HEK293 (cell line): ENCODE data around the gene CELF1.

Experiments
- BCL6B ChIP-seq: fragments of 450-650 bp; formaldehyde crosslinking; IDR thresholded peaks from 2 replicates; pipeline ENCODE4 v1.5.1; 2017; ENCODE audit warnings: missing biosample characterization, missing genetic modification characterization
- GLIS2 ChIP-seq: fragments of 450-650 bp; formaldehyde crosslinking; IDR thresholded peaks from 2 replicates; pipeline ENCODE4 v1.5.1; 2016; ENCODE audit warnings: missing biosample characterization, missing genetic modification characterization
- PRDM10 ChIP-seq: fragments of 450-650 bp; formaldehyde crosslinking; IDR thresholded peaks from 2 replicates; pipeline ENCODE4 v1.5.1; 2016; ENCODE audit warnings: missing biosample characterization, missing genetic modification characterization
- PRDM4 ChIP-seq: fragments of 450-650 bp; formaldehyde crosslinking; IDR thresholded peaks from 2 replicates; pipeline ENCODE4 v1.5.1; 2017; ENCODE audit warnings: missing biosample characterization, missing genetic modification characterization
- PRDM6 ChIP-seq: fragments of 450-650 bp; formaldehyde crosslinking; IDR thresholded peaks from 2 replicates; pipeline ENCODE4 v1.5.1; 2017; ENCODE audit warnings: missing biosample characterization, missing genetic modification characterization
- REST ChIP-seq: fragments of 450-650 bp; formaldehyde crosslinking; IDR thresholded peaks from 2 replicates; pipeline ENCODE4 v1.5.1; 2016; ENCODE audit warnings: missing biosample characterization, missing genetic modification characterization
- ZBTB21 ChIP-seq: fragments of 450-650 bp; formaldehyde crosslinking; IDR thresholded peaks from 2 replicates; pipeline ENCODE4 v1.5.1; 2017; ENCODE audit warnings: missing biosample characterization, missing genetic modification characterization
- ZBTB48 ChIP-seq: fragments of 450-650 bp; formaldehyde crosslinking; IDR thresholded peaks from 2 replicates; pipeline ENCODE4 v1.5.1; 2016; ENCODE audit warnings: missing biosample characterization, missing genetic modification characterization
- ZFHX2 ChIP-seq: fragments of 450-650 bp; formaldehyde crosslinking; conservative IDR thresholded peaks from 2 replicates; pipeline ENCODE4 v1.5.1; 2016; ENCODE audit warnings: missing biosample characterization, missing genetic modification characterization
- ZFP41 ChIP-seq: fragments of 450-650 bp; formaldehyde crosslinking; IDR thresholded peaks from 2 replicates; pipeline ENCODE4 v1.5.1; 2016; ENCODE audit warnings: missing biosample characterization, missing genetic modification characterization, borderline replicate concordance
- ZNF140 ChIP-seq: fragments of 450-650 bp; formaldehyde crosslinking; IDR thresholded peaks from 2 replicates; pipeline ENCODE4 v1.5.1; 2016; ENCODE audit warnings: missing biosample characterization, missing genetic modification characterization
- ZNF202 ChIP-seq: fragments of 450-650 bp; formaldehyde crosslinking; IDR thresholded peaks from 2 replicates; pipeline ENCODE4 v1.5.1; 2016; ENCODE audit warnings: missing biosample characterization, missing genetic modification characterization, borderline replicate concordance
- ZNF311 ChIP-seq: fragments of 450-650 bp; formaldehyde crosslinking; IDR thresholded peaks from 2 replicates; pipeline ENCODE4 v1.5.1; 2017; ENCODE audit warnings: missing biosample characterization, missing genetic modification characterization, borderline replicate concordance
- ZNF398 ChIP-seq: fragments of 450-650 bp; formaldehyde crosslinking; IDR thresholded peaks from 2 replicates; pipeline ENCODE4 v1.5.1; 2017; ENCODE audit warnings: missing biosample characterization, missing genetic modification characterization
- ZNF404 ChIP-seq: fragments of 450-650 bp; formaldehyde crosslinking; IDR thresholded peaks from 2 replicates; pipeline ENCODE4 v1.5.1; 2017; ENCODE audit warnings: missing biosample characterization, missing genetic modification characterization
- ZNF488 ChIP-seq: fragments of 450-650 bp; formaldehyde crosslinking; IDR thresholded peaks from 2 replicates; pipeline ENCODE4 v1.5.1; 2016; ENCODE audit warnings: missing biosample characterization, missing genetic modification characterization
- ZNF660 ChIP-seq: fragments of 450-650 bp; IDR thresholded peaks from 2 replicates; pipeline ENCODE4 v1.5.1; 2018; ENCODE audit warnings: missing biosample characterization, mild to moderate bottlenecking, missing genetic modification characterization
- ZNF830 ChIP-seq: fragments of 450-650 bp; IDR thresholded peaks from 2 replicates; pipeline ENCODE4 v1.5.0; 2018; ENCODE audit warnings: missing biosample characterization, missing genetic modification characterization, low read depth, mild to moderate bottlenecking, moderate library complexity
- ZSCAN5A ChIP-seq: fragments of 450-650 bp; formaldehyde crosslinking; IDR thresholded peaks from 2 replicates; pipeline ENCODE4 v1.5.1; 2016; ENCODE audit warnings: missing biosample characterization, missing genetic modification characterization
- ZXDB ChIP-seq: fragments of 450-650 bp; formaldehyde crosslinking; IDR thresholded peaks from 2 replicates; pipeline ENCODE4 v1.5.1; 2016; ENCODE audit warnings: missing biosample characterization, missing genetic modification characterization

CELF1 gene

GRCh38 chr11:47552566-47553405 is at the start of gene CELF1 (continued):
- TF ChIP-seq PRDM4 (tag by site-specific recombination) = no peak
- TF ChIP-seq ZBTB48 (tag by site-specific recombination) = no peak; the same call in none of the 2 replicates
- TF ChIP-seq ZNF660 (tag by site-specific recombination) = peak; percentile 83
- TF ChIP-seq REST = no peak
- no peak for TF ChIP-seq ZNF488
- TF ChIP-seq ZFHX2 = no peak
- peak; percentile 32; the same call in 1 of the 2 replicates for TF ChIP-seq GLIS2 (tag by site-specific recombination)
- TF ChIP-seq ZNF398 (tag by site-specific recombination) = peak; percentile 68
- TF ChIP-seq PRDM10 (tag by site-specific recombination) = peak; percentile 47; the same call in 1 of the 2 replicates
- TF ChIP-seq ZNF830 = no peak
- no peak for TF ChIP-seq ZNF404 (tag by site-specific recombination)
- no peak for TF ChIP-seq ZFP41 (tag by site-specific recombination)
- no peak; the same call in 1 of the 2 replicates for TF ChIP-seq ZXDB (tag by site-specific recombination)
- TF ChIP-seq ZNF202 (tag by site-specific recombination) = no peak
- TF ChIP-seq ZNF311 = no peak
- TF ChIP-seq ZBTB21 = no peak
- TF ChIP-seq PRDM6 (tag by site-specific recombination) = no peak
- no peak for TF ChIP-seq ZSCAN5A
- TF ChIP-seq ZNF140 (tag by site-specific recombination) = no peak
- no peak for TF ChIP-seq BCL6B (tag by site-specific recombination)
